ENCODE data around the gene TBL3. TPM values are rescaled to one million over a fixed set of nuclear protein-coding genes. Genes with fewer than 3 reads are reported as not detected.

Gene TBL3
- total RNA-seq, 2 experiments from 2014 or later, result 73.5 to 74.8 TPM

DNA sequence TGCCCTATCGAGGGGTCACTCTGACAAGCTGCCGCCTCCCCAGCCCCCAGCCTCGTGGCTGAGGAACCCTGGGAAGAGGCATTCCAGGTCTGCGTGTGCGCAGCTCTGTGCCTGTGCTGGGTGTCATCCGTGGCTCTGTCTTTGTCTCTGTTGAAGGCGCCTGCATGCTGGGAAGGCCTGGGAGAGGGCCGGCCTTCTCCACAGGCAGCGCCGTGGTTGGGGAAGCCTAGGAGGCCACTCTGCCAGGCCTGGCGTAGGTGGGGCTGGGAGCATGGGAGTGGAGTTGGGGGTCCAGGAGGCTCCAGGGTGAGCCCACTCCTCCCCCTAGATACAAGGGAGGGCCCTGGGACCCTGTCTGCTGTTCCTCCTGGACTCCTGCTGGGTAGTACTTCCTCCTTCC lies 58.2 kb downstream of the TBL3 start:
- ChIA-PET CTCF (interaction anchor here (0.7 to 1.3 kb wide), 2 partner anchors 18 to 122 kb away, joined by 3 to 7 read pairs; partner anchors contain the start of genes NTHL1 and TSC2), POLR2A (interaction anchor here (0.6 kb wide), 1 partner anchor 67 kb away, joined by 4 read pairs; no protein-coding TSS in a partner anchor)

DNA sequence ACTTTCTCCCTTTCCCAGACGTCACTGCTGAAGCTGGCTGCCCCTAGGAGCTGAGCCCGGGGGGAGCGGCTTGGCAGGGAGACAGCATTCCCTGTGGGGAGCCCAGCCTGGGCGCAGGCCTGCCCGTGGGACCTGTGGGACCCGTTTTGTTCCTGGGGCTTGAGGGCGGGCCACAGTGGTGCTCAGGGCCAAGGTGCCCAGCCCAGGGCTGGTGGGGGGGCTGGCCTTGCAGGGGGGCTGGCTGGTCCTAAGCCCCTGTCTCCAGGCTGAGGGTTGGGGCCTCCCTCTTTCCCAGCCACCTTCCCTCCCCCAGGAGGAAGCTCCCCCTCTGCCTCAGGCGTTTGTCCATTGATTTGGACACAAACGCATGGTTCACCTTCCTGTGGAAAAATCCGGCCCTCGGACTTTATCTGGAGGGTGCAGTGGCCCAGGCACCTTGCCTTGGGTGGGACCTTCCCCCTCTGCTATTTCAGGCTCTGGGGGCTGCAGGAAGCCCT lies 59.3 kb downstream of the TBL3 start:
- CTCF ChIA-PET, result interaction anchor here (1.3 kb wide), 1 partner anchor 16 kb away, joined by 7 read pairs; the partner anchor contains the start of genes NTHL1 and TSC2
- POLR2A ChIA-PET, result no interaction called here

Other genes with a start within 250 kb of the TBL3 start
- 10 to 100 TPM; 27.0 to 30.0 TPM for gene NME3, start 200.5 kb upstream of the TBL3 start, total RNA-seq
- gene EME2, start 199.2 kb upstream of the TBL3 start, total RNA-seq, result 10 to 100 TPM; 20.3 TPM
- gene MRPS34, start 198.9 kb upstream of the TBL3 start, total RNA-seq, result 100 to 1,000 TPM; 197 to 199 TPM
- gene SPSB3, start 189.5 kb upstream of the TBL3 start, total RNA-seq, result 10 to 100 TPM; 21.4 to 22.1 TPM
- gene NUBP2, start 189.1 kb upstream of the TBL3 start, total RNA-seq, result 10 to 100 TPM; 72.7 to 80.2 TPM
- gene IGFALS, start 178.3 kb upstream of the TBL3 start, total RNA-seq, result not detected
- 10 to 100 TPM; 34.4 to 35.8 TPM for gene HAGH, start 145.2 kb upstream of the TBL3 start, total RNA-seq
- gene FAHD1, start 144.8 kb upstream of the TBL3 start, total RNA-seq, result 10 to 100 TPM; 18.7 to 20.7 TPM
- gene MEIOB, start 99.9 kb upstream of the TBL3 start, total RNA-seq, result not detected
- gene HS3ST6, start 53.6 kb upstream of the TBL3 start, total RNA-seq, result not detected
- 10 to 100 TPM; 23.5 to 24.7 TPM for gene MSRB1, start 28.9 kb upstream of the TBL3 start, total RNA-seq
- under 1 TPM in 1 of 2 experiments, not detected in 1; 0.36 TPM for gene RPL3L, start 17.4 kb upstream of the TBL3 start, total RNA-seq
- 100 to 1,000 TPM; 153 to 155 TPM for gene NDUFB10, start 12.5 kb upstream of the TBL3 start, total RNA-seq
- 1,000 to 10,000 TPM; 4,851 to 4,954 TPM for gene RPS2, start 7.2 kb upstream of the TBL3 start, total RNA-seq
- not detected for gene RNF151, start 5.2 kb upstream of the TBL3 start, total RNA-seq
- under 1 TPM; 0.23 to 0.36 TPM for gene NOXO1, start 9.4 kb downstream of the TBL3 start, total RNA-seq
- gene GFER, start 12.1 kb downstream of the TBL3 start, total RNA-seq, result 10 to 100 TPM; 39.1 to 43.3 TPM
- 1 to 10 TPM; 4.6 to 4.7 TPM for gene SYNGR3, start 17.9 kb downstream of the TBL3 start, total RNA-seq
- 10 to 100 TPM; 94.2 to 95.6 TPM for gene ZNF598, start 37.8 kb downstream of the TBL3 start, total RNA-seq
- gene NPW, start 47.7 kb downstream of the TBL3 start, total RNA-seq, result 10 to 100 TPM; 15.8 to 18.1 TPM
- 1 to 10 TPM; 4.0 to 5.2 TPM for gene NHERF2, start 54.8 kb downstream of the TBL3 start, total RNA-seq
- gene NTHL1, start 75.8 kb downstream of the TBL3 start, total RNA-seq, result 10 to 100 TPM; 34.5 to 34.8 TPM
- gene TSC2, start 75.9 kb downstream of the TBL3 start, total RNA-seq, result 10 to 100 TPM; 80.2 to 84.5 TPM
- gene PKD1, start 163.8 kb downstream of the TBL3 start, total RNA-seq, result 10 to 100 TPM; 65.3 to 70.7 TPM
- under 1 TPM in 1 of 2 experiments, not detected in 1; 0.42 TPM for gene RAB26, start 176.6 kb downstream of the TBL3 start, total RNA-seq
- 100 to 1,000 TPM; 102 to 109 TPM for gene TRAF7, start 183.7 kb downstream of the TBL3 start, total RNA-seq
- gene CASKIN1, start 224.6 kb downstream of the TBL3 start, total RNA-seq, result under 1 TPM; 0.23 to 0.70 TPM
- gene MLST8, start 233.4 kb downstream of the TBL3 start, total RNA-seq, result 10 to 100 TPM; 81.8 to 83.2 TPM
- gene BRICD5, start 238.8 kb downstream of the TBL3 start, total RNA-seq, result 10 to 100 TPM; 12.6 to 13.3 TPM
- 10 to 100 TPM; 31.6 to 32.6 TPM for gene PGP, start 242.8 kb downstream of the TBL3 start, total RNA-seq